WTC11 (cell line): ENCODE data around the gene EML4. TPM values are rescaled to one million over a fixed set of nuclear protein-coding genes. Genes with fewer than 3 reads are reported as not detected.

Experiments used
- ATAC-seq: fragments of 200-7000 bp; cut with Tn5 transposase; 2 replicates; pipeline ENCODE4 v1.10.0; 2021; ENCODE audit warnings: mild to moderate bottlenecking, moderate library complexity
- CTCF ChIA-PET: fragments of 300-600 bp; sonication (Branson Sonifier 250); formaldehyde crosslinking; loops from one replicate; lab custom pipeline; 2021; ENCODE audit warnings: antibody characterized with exemption; lab: Charles Lee
- POLR2A ChIA-PET: fragments of 350-600 bp; sonication (Branson Sonifier 250); formaldehyde crosslinking; loops from one replicate; lab custom pipeline; 2021; ENCODE audit warnings: antibody characterized with exemption; lab: Charles Lee
- DNase-seq: peaks from one replicate; pipeline ENCODE4 v3.0.0; 2021; ENCODE audit warnings: low spot score
- H3K27ac Mint-ChIP-seq: 2 replicates; pipeline ENCODE4 v1.8.0; 2021; ENCODE audit warnings: mixed read lengths
- H3K27me3 Mint-ChIP-seq: 2 replicates; pipeline ENCODE4 v1.8.0; 2021; ENCODE audit warnings: low read depth, mild to moderate bottlenecking, moderate library complexity, mixed read lengths
- H3K36me3 Mint-ChIP-seq: 2 replicates; pipeline ENCODE4 v1.8.0; 2021; ENCODE audit warnings: mixed read lengths
- H3K4me1 Mint-ChIP-seq: 2 replicates; pipeline ENCODE4 v1.8.0; 2022; ENCODE audit warnings: mixed read lengths
- H3K4me3 Mint-ChIP-seq: 2 replicates; pipeline ENCODE4 v1.8.0; 2021; ENCODE audit warnings: mild to moderate bottlenecking, moderate library complexity, mixed read lengths
- H3K9me3 Mint-ChIP-seq: 2 replicates; pipeline ENCODE4 v1.8.0; 2021; ENCODE audit warnings: mixed read lengths
- ATF2 ChIP-seq: sonication (generic); formaldehyde crosslinking; IDR thresholded peaks from 2 replicates; pipeline ENCODE4 v1.8.1; 2022; ENCODE audit warnings: low read depth, missing genetic modification reagents, borderline replicate concordance
- CREM ChIP-seq: sonication (generic); formaldehyde crosslinking; IDR thresholded peaks from 2 replicates; pipeline ENCODE4 v1.8.1; 2022; ENCODE audit warnings: mild to moderate bottlenecking, missing genetic modification reagents, moderate library complexity
- E2F5 ChIP-seq: sonication (generic); formaldehyde crosslinking; IDR thresholded peaks from 2 replicates; pipeline ENCODE4 v1.8.1; 2022; ENCODE audit warnings: mild to moderate bottlenecking, moderate library complexity, missing genetic modification reagents
- EMX1 ChIP-seq: fragments of 250-450 bp; sonication (Bioruptor Pico); IDR thresholded peaks from 2 replicates; pipeline ENCODE4 v1.8.0; 2021; ENCODE audit warnings: mild to moderate bottlenecking
- ERG ChIP-seq: fragments of 250-450 bp; sonication (Bioruptor Pico); IDR thresholded peaks from 2 replicates; pipeline ENCODE4 v1.8.0; 2021; ENCODE audit warnings: mild to moderate bottlenecking
- ESRRA ChIP-seq: sonication (generic); formaldehyde crosslinking; IDR thresholded peaks from 2 replicates; pipeline ENCODE4 v1.8.1; 2022; ENCODE audit warnings: mild to moderate bottlenecking, missing genetic modification reagents, borderline replicate concordance
- FOXJ3 ChIP-seq: sonication (generic); formaldehyde crosslinking; IDR thresholded peaks from 2 replicates; pipeline ENCODE4 v1.9.0; 2021; ENCODE audit warnings: missing genetic modification reagents, mild to moderate bottlenecking, borderline replicate concordance
- FOXP1 ChIP-seq: sonication (generic); formaldehyde crosslinking; IDR thresholded peaks from 2 replicates; pipeline ENCODE4 v1.8.0; 2022; ENCODE audit warnings: missing genetic modification reagents, mild to moderate bottlenecking, moderate library complexity, borderline replicate concordance
- HMGA2 ChIP-seq: fragments of 250-450 bp; sonication (Bioruptor Pico); IDR thresholded peaks from 2 replicates; pipeline ENCODE4 v1.4.0; 2021; ENCODE audit warnings: mild to moderate bottlenecking, moderate library complexity
- HMGXB4 ChIP-seq: sonication (generic); formaldehyde crosslinking; IDR thresholded peaks from 2 replicates; pipeline ENCODE4 v1.8.1; 2023; ENCODE audit warnings: mild to moderate bottlenecking, moderate library complexity, missing genetic modification reagents
- IRF2 ChIP-seq: sonication (generic); formaldehyde crosslinking; IDR thresholded peaks from 2 replicates; pipeline ENCODE4 v1.8.0; 2022; ENCODE audit warnings: low read depth, missing genetic modification reagents, borderline replicate concordance
- JUN ChIP-seq: sonication (generic); formaldehyde crosslinking; IDR thresholded peaks from 2 replicates; pipeline ENCODE4 v1.8.0; 2023; ENCODE audit warnings: mild to moderate bottlenecking, missing genetic modification reagents
- MXD4 ChIP-seq: fragments of 250-450 bp; sonication (Bioruptor Pico); IDR thresholded peaks from 2 replicates; pipeline ENCODE4 v1.8.0; 2021; ENCODE audit warnings: mild to moderate bottlenecking, moderate library complexity, borderline replicate concordance
- MYBL2 ChIP-seq: sonication (generic); formaldehyde crosslinking; IDR thresholded peaks from 2 replicates; pipeline ENCODE4 v1.8.1; 2023; ENCODE audit warnings: mild to moderate bottlenecking, moderate library complexity, missing genetic modification reagents
- NR2C2 ChIP-seq: sonication (generic); formaldehyde crosslinking; IDR thresholded peaks from 2 replicates; pipeline ENCODE4 v1.8.0; 2022; ENCODE audit warnings: mild to moderate bottlenecking, missing genetic modification reagents
- SMAD4 ChIP-seq: sonication (generic); formaldehyde crosslinking; IDR thresholded peaks from 2 replicates; pipeline ENCODE4 v1.8.0; 2022; ENCODE audit warnings: mild to moderate bottlenecking, missing genetic modification reagents
- TEAD1 ChIP-seq: sonication (generic); formaldehyde crosslinking; IDR thresholded peaks from 2 replicates; pipeline ENCODE4 v1.8.0; 2022; ENCODE audit warnings: mild to moderate bottlenecking, missing genetic modification reagents
- USF1 ChIP-seq: sonication (generic); formaldehyde crosslinking; IDR thresholded peaks from 2 replicates; pipeline ENCODE4 v1.8.0; 2022; ENCODE audit warnings: mild to moderate bottlenecking, missing genetic modification reagents
- USF2 ChIP-seq: sonication (generic); formaldehyde crosslinking; IDR thresholded peaks from 2 replicates; pipeline ENCODE4 v1.8.1; 2023; ENCODE audit warnings: mild to moderate bottlenecking, missing genetic modification reagents, moderate library complexity
- ZBTB21 ChIP-seq: sonication (generic); formaldehyde crosslinking; IDR thresholded peaks from 2 replicates; pipeline ENCODE4 v1.8.1; 2023; ENCODE audit warnings: mild to moderate bottlenecking, missing genetic modification reagents, borderline replicate concordance
- ZMAT4 ChIP-seq: fragments of 250-450 bp; sonication (Bioruptor Pico); IDR thresholded peaks from 2 replicates; pipeline ENCODE4 v1.9.0; 2021; ENCODE audit warnings: mild to moderate bottlenecking
- ZNF263 ChIP-seq: sonication (generic); formaldehyde crosslinking; IDR thresholded peaks from 2 replicates; pipeline ENCODE4 v1.8.1; 2022; ENCODE audit warnings: low read depth, mild to moderate bottlenecking, moderate library complexity, missing genetic modification reagents
- ZNF416 ChIP-seq: fragments of 250-450 bp; sonication (Bioruptor Pico); IDR thresholded peaks from 2 replicates; pipeline ENCODE4 v1.9.0; 2021; ENCODE audit warnings: mild to moderate bottlenecking, inconsistent platforms
- ZNF425 ChIP-seq: fragments of 250-450 bp; sonication (Bioruptor Pico); conservative IDR thresholded peaks from 2 replicates; pipeline ENCODE4 v1.9.0; 2021; ENCODE audit warnings: mild to moderate bottlenecking
- ZNF671 ChIP-seq: fragments of 250-450 bp; sonication (Bioruptor Pico); IDR thresholded peaks from 2 replicates; pipeline ENCODE4 v1.8.0; 2021; ENCODE audit warnings: mild to moderate bottlenecking
- total RNA-seq: library from RNA; stranded (reverse); gene quantifications from 3 replicates; pipeline ENCODE4 v1.2.3, GENCODE V29; 2021

The EML4 gene
- total RNA-seq, 1 experiment from 2014 or later = 89.9 TPM

GRCh38 chr2:42309366-42309765 lies 140.2 kb downstream of the EML4 start:
- Mint-ChIP-seq H3K27ac (no peak overlapping the region), H3K27me3 (no peaks in the 10 kb centered on the region), H3K4me1 (peaks cover 2% of the 10 kb centered on the region; the same call in 1 of the 2 replicates), H3K9me3 (no peaks in the 10 kb centered on the region), H3K36me3 (peaks cover 10% of the 10 kb centered on the region), H3K4me3 (no peak overlapping the region)
- ChIA-PET CTCF (no interaction called here), POLR2A (no interaction called here)
- TF ChIP-seq SMAD4 (CRISPR knock-in tag) (no peak), ZNF263 (CRISPR knock-in tag) (no peak), ATF2 (no peak), ERG (no peak), FOXP1 (CRISPR knock-in tag) (no peak), ZNF416 (CRISPR knock-in tag) (no peak), ZBTB21 (CRISPR knock-in tag) (no peak), HMGA2 (CRISPR knock-in tag) (no peak), MYBL2 (CRISPR knock-in tag) (no peak), HMGXB4 (CRISPR knock-in tag) (no peak), EMX1 (no peak), NR2C2 (CRISPR knock-in tag) (no peak), E2F5 (no peak), IRF2 (CRISPR knock-in tag) (no peak), CREM (no peak), MXD4 (CRISPR knock-in tag) (no peak), ZNF425 (no peak)
- no peak for ATAC-seq
- no peak for DNase-seq

GRCh38 chr2:42310007-42310515 lies 140.9 kb downstream of the EML4 start:
- DNase-seq (no peak), ATAC-seq (no peak)
- POLR2A ChIA-PET = no interaction called here
- H3K27ac Mint-ChIP-seq = no peak overlapping the region
- peaks cover 8% of the 10 kb centered on the region for H3K36me3 Mint-ChIP-seq
- CTCF ChIA-PET = no interaction called here
- no peaks in the 10 kb centered on the region for H3K27me3 Mint-ChIP-seq
- peaks cover 2% of the 10 kb centered on the region; the same call in 1 of the 2 replicates for H3K4me1 Mint-ChIP-seq
- no peaks in the 10 kb centered on the region for H3K9me3 Mint-ChIP-seq
- H3K4me3 Mint-ChIP-seq = no peak overlapping the region
- TF ChIP-seq ZMAT4 = no peak
- TF ChIP-seq USF1 (CRISPR knock-in tag) = no peak
- no peak for TF ChIP-seq USF2 (CRISPR knock-in tag)
- TF ChIP-seq ERG = no peak
- TF ChIP-seq ESRRA (CRISPR knock-in tag) = no peak
- TF ChIP-seq EMX1 = no peak
- TF ChIP-seq FOXJ3 = no peak
- TF ChIP-seq JUN (CRISPR knock-in tag) = no peak
- TF ChIP-seq TEAD1 (CRISPR knock-in tag) = no peak
- TF ChIP-seq ZNF671 (CRISPR knock-in tag) = no peak
- no peak for TF ChIP-seq MYBL2 (CRISPR knock-in tag)
